Neutrophil (primary cell): ENCODE data around the gene DNAH10.
A peak's percentile ranks its signal among the peaks of the same experiment; 100 is the strongest.

Experiments used
- H3K27ac ChIP-seq: fragments of 200-600 bp; sonication (generic); 2 replicates; pipeline ENCODE4 v1.5.1; 2016; ENCODE audit warnings: mild to moderate bottlenecking, moderate library complexity
- H3K27me3 ChIP-seq: fragments of 200-600 bp; sonication (generic); 2 replicates; pipeline ENCODE4 v1.6.0; 2016; ENCODE audit warnings: mild to moderate bottlenecking
- H3K36me3 ChIP-seq: fragments of 200-600 bp; sonication (generic); 2 replicates; pipeline ENCODE4 v1.5.1; 2017
- H3K4me1 ChIP-seq, 2 experiments: fragments of 200-600 bp in 1 of 2; sonication (generic) in 1 of 2; 1 replicate in 1 of 2; 2 replicates in 1 of 2; pipeline versions ENCODE4 v1.5.1 to v1.6.1; 2013 to 2016; ENCODE audit warnings: low read depth in 1 of 2, low read length in 1 of 2, mild to moderate bottlenecking in 1 of 2, moderate library complexity in 1 of 2; ENCODE audit not compliant: control insufficient read depth in 1 of 2, insufficient read depth in 1 of 2
- H3K4me3 ChIP-seq, 2 experiments: fragments of 200-600 bp in 1 of 2; sonication (generic) in 1 of 2; 1 replicate in 1 of 2; 2 replicates in 1 of 2; pipeline ENCODE4 v1.5.1; 2013 to 2016; ENCODE audit warnings: low read depth in 1 of 2, low read length in 1 of 2, mild to moderate bottlenecking in 1 of 2, moderate library complexity in 1 of 2
- H3K9me3 ChIP-seq: fragments of 200-600 bp; sonication (generic); 2 replicates; pipeline ENCODE4 v1.5.1; 2016
- TF ChIP-seq, protein P1 (sequence below): fragments of 200-600 bp; sonication (generic); IDR thresholded peaks from 2 replicates; pipeline ENCODE4 v1.5.1; 2016; ENCODE audit warnings: antibody characterized with exemption

The DNAH10 gene

DNA sequence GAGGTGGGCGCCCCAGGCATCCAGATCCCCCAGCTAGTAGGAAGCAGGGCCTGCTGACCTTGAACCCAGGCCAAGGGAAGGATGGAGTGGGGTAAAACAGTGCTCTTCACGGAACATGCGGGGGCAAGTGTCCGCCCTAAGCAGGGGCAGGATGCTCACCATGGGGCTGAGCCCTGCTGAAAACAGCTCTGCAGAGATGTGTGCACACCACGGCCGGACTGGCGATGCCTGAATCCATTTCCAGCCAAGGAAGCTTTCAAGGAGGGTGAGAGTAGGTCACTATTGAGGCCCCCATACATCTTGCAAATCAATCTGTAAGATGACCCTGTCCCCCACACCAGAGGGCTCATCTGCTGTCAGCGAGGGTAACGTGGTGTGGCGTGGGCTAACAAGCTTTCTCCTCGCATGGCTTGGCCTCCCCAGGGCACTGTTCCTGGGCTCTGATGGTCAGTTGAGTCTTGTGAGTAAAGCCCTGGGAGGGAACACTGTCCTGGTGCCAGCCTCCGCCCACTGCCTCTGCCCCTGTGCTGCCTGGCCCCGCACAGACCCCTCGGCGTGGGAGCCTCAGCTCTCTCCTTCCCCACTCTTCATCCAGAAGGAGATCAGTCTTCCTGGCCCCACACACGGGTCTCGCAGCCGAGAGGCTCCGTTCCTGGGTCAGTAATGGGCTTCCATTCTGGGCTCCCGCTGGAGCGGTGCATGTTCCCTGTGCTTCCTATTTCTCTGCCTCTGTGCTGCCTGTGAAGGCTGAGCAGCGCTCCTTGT is 141.4 kb downstream of the DNAH10 start:
- H3K4me3 ChIP-seq = no peak overlapping the region
- TF ChIP-seq, protein P1, sequence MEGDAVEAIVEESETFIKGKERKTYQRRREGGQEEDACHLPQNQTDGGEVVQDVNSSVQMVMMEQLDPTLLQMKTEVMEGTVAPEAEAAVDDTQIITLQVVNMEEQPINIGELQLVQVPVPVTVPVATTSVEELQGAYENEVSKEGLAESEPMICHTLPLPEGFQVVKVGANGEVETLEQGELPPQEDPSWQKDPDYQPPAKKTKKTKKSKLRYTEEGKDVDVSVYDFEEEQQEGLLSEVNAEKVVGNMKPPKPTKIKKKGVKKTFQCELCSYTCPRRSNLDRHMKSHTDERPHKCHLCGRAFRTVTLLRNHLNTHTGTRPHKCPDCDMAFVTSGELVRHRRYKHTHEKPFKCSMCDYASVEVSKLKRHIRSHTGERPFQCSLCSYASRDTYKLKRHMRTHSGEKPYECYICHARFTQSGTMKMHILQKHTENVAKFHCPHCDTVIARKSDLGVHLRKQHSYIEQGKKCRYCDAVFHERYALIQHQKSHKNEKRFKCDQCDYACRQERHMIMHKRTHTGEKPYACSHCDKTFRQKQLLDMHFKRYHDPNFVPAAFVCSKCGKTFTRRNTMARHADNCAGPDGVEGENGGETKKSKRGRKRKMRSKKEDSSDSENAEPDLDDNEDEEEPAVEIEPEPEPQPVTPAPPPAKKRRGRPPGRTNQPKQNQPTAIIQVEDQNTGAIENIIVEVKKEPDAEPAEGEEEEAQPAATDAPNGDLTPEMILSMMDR = no peak

DNA sequence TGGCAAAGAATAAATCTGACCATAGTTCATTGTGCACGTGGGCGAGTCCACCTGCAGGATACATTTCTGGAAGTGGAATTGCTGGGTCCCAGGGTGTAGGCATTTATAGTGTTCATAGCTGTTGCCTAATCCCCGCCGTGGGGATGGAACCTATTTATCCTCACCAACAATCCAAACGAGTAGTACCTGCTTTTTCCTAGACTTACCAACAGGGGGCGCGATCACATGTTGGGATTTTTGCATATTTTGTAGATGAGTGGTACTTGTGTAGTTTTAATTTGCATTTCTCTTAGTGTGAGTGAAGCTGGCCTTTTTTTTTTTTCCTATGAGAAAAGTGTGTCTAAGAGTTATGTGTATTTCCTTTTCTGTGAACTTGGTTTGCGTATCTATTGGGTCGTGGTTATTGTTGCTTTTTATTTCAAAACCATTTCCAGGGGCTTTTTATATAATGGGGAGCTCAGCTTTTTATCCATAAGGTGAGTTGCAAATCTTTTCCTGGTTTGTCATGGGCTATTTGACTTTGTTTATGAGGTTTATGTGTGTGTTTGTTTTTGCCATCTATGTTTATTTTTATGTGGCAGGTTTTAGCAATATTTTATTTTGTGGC is 143.3 kb downstream of the DNAH10 start:
- Histone ChIP-seq H3K4me1 (peaks cover 32 to 43% of the 10 kb centered on the region in 2 experiments), H3K9me3 (no peaks in the 10 kb centered on the region), H3K27me3 (no peaks in the 10 kb centered on the region), H3K36me3 (no peaks in the 10 kb centered on the region), H3K27ac (no peak overlapping the region), H3K4me3 (no peak overlapping the region)
- TF ChIP-seq, protein P1 = peak; percentile 77

More for the DNA sequence above, 141.4 kb downstream of the DNAH10 start:
- Histone ChIP-seq H3K27ac (no peak overlapping the region), H3K36me3 (no peaks in the 10 kb centered on the region), H3K27me3 (no peaks in the 10 kb centered on the region), H3K4me1 (peaks cover 32 to 43% of the 10 kb centered on the region in 2 experiments), H3K9me3 (no peaks in the 10 kb centered on the region)

DNA sequence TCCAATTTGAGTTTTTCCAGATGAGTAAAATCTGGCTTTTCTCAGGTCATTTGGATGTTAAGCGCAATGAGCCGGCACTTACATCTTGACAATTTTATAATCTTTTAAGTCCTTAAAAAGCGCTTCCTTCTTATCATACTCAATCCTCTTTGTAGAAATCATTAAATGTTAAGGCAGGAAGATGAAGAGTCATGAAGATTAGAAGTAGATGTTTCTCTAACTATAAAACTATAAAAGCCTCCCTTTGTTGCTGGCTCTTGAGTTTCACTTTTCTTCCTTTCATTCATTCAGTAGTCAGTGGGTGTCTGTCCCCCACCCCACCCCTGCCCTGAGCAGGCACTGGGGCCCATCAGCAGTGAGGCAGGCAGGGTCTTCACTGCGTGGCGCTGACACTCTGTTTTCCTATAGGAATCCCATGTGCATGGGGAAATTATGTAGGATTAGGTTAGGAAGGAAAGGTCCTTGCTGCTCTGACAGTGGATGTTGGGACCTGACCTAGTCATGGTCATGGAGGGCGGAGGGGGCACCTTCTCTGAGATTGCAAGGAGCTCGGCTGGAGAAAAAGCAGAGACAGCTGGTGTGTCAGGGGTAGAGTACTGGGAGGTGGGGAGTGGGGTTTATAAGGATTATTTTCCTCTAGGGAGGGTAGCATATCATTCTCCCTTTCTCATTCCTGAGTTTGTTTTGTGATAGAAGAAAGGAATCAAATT is 144.8 kb downstream of the DNAH10 start:
- Histone ChIP-seq H3K4me3 (no peak overlapping the region), H3K9me3 (no peaks in the 10 kb centered on the region), H3K36me3 (no peaks in the 10 kb centered on the region), H3K27me3 (no peaks in the 10 kb centered on the region), H3K4me1 (peaks cover 21 to 31% of the 10 kb centered on the region in 2 experiments), H3K27ac (no peak overlapping the region)
- TF ChIP-seq, protein P1 = no peak

DNA sequence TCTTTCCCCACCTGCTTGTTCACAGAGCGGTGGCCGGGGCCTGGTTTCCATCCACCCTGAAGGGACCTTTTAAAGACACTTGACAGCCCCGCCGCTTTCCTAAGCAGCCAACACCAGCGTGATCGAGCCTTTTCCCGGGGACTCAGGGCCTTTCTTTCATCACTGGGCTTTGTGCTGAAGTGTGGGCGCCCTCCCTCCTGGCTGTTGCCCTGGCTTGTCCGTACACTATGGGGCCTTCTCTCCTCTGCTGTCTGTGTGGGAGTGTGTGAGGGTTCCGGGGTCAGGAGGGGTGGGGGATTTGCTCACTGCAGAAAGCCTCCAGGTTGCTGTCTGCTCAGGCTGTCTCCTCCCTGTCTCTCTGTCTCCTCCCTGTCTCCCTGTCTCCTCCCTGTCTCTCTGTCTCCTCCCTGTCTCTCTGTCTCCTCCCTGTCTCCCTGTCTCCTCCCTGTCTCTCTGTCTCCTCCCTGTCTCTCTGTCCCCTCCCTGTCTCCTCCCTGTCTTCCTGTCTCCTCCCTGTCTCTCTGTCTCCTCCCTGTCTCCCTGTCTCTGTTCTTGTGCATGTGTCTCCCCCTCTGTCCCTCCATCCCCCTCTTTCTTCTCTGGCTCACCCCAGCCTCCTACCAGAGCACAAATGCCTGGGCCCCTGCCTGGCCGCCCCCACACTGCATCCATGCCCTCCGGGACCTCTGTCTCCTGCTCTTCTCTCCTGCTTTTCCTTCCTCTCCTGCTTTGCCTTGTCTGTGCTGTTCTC is 145.8 kb downstream of the DNAH10 start:
- TF ChIP-seq, protein P1 = no peak
- Histone ChIP-seq H3K36me3 (peaks cover 4% of the 10 kb centered on the region), H3K4me3 (no peak overlapping the region), H3K9me3 (no peaks in the 10 kb centered on the region), H3K27me3 (no peaks in the 10 kb centered on the region), H3K27ac (no peak overlapping the region), H3K4me1 (peaks cover 11 to 21% of the 10 kb centered on the region in 2 experiments)
